Effector CD4-positive, alpha-beta T cell (primary cell): ENCODE results near the gene ISL2.

Experiments used
- DNase-seq: peaks from one replicate; pipeline ENCODE4 v3.0.0-alpha.2; 2020

Gene ISL2

DNA sequence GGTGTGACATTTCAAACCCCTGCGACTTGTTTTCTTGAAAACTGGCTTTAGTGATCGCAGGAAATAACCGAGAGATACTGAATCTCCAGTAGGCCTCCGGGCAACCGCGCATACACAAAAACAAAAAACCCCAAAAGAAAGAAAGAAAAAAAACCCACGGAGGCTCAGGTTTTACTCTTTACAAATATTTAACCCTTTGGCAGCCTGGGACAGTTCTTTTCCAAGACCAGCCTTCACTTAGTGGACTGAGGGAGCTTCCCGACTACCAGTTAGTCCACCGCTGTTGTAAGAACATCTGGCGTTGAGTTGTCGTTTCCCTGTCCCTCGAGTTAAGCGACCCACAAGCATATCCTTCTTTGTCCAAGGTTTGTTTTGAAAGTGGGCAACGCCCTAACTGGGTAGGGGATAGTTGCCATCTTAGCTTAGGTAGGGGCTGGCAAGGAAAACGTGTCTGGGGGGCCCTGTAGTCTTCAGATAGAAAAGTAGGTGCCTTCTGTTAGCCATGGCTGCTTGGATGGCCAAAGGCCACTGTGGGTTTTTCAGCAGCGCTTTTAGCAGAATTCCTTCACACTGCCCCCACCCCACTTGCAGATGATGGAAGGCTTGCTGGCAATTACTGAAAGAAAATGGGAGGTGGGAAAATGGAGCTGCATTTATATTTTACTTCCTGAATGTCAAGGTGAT is 6.9 kb downstream of the ISL2 start:
- DNase-seq: no peak

DNA sequence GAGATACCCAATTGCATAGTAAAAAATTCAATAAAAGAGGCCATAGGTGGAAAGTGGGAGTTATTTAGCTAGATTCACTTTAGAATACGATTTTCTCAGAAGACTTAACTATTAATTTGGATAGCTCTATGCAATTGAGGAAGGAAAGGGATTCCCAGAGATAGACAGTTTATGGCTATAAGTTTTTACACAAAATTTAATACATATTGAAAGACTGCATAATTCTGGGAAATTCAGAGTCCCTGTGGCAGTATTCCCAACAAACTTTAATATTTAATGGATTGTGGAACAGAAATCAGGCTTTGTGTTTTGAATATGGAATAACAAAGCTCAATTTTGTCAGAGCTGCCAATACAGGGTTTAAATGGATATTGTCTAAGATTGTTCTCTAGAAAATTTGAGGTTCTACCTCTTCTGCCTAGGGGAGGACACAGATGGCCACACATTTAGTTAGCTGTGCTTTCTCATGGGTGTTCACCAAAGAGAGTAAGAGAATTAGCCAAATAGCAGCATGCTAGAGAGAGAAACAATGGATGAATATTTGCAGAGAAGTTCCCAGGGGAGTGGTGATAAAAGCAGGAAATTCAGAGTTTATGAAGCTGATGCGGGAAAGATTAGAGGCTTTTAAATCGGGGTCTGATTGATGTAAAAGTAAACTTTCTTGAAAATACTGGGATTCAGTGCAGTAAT is 8.5 kb downstream of the ISL2 start:
- DNase-seq: no peak

GRCh38 chr15:76345583-76345879 is 9.0 kb downstream of the ISL2 start:
- DNase-seq: no peak

DNA sequence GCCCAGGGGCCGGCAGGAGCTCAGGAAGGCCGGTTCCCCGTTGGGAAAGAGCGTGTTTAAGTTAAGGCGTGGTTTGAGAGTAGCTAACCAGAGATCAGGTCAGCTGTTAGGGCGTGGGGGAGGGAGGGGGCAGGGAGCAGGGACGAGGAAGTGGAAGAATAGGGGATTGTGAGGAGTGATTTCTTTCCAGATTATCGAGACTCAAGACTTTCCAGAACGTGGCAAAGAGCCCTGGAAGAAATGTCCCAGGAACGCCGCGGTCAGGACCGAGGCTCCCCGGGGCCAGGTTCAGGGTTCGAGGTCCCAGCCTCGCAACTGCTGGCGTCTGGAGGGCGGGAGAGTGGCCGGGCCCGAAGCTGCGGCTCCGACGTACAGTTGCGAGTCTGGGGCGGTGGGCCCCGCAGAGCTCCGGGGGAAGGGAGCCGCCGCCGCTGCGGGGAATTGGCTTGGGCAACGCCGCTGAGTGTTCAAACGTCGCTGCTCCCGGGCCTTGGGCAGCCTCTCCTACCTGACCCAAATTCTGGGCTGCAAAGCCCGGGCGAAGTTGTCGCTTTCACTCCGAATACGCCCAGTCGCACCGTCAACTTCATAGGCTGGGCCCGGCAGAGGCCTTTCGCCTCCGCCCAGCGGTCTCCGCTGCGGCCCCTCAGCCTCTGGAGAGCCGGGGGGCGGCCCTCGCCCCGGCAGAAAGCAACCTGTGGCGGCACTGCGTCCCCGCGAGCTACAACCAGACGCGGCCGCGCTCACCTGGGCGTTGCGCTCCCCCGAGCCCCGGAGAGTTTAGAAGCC is 9.5 kb downstream of the ISL2 start:
- DNase-seq: no peak

- DNase-seq: no peak
Observed at GRCh38 chr15:76346669-76347481, 10.3 kb downstream of the ISL2 start.

DNA sequence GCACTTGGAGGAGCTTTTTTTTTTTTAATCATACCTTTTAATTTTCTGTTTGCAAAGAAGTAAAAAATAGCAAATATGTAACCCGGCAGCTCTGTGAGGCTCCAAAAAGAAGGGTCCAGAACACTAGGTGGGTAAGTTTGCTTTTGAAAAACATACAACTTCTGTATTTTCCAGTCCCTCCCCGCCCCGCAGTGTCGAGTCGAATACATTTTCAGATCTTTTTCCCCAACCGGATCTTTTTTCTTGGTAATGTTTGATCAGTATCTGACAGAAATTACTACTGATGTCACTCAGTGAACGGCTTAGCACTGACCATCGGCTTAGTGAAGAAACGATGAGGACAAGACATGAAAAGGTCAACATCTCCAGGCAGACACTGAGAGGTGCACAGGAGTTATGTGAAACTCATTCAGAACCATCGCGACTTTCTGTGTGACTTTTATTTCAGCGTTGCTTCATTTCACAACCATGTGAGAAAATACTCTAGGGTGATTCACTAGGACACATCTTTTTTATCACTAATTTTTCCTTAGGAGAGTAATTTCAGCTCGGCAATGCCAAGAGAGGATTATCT is 11.0 kb downstream of the ISL2 start:
- DNase-seq: no peak

GRCh38 chr15:76349301-76350070 is 12.9 kb downstream of the ISL2 start:
- DNase-seq: no peak

DNA sequence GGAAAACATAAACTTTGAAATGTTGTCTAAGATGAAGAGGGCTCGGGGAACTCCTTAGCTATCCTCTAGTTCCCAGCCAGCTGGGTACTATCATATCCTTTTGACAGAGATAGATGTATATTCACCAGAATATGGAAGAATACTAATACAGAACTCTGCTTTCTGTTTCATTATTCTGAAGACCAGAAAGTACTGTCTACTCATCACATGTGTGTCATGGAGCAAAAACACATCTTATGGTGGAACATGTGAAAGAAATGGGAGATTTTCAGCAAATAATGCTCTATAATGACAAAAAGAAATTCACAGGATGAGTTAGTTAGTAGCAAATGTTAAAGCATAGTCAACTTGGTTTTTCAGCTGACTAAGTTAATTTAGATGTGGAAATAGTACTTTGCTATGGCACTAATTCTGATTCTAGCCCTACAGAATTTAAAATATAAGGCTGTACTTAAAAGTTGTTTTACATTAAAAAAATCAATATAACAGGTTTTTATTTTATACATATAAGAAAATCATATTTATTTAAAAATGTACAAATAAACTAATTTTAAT is 16.5 kb downstream of the ISL2 start:
- DNase-seq: no peak

DNA sequence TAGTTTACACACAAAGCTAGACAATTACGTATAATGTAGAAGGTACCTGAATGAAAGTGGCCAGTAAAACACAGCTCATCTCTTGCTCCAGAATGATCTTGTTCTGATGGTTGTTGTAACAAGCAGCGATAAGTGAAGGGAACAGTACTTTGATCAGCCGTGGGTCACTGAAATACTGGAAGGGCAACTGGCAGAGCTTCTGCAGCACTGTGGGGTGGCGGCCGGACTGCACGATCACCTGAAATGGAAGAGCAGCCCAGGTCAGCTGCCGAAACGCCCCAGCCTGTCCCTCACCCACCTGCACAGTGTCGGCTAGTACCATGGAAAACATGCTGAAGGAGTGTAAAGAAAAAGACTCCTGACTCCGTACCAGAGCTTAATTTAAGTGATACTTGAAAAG is 17.3 kb downstream of the ISL2 start:
- no peak for DNase-seq

- DNase-seq: no peak
Observed at GRCh38 chr15:76354823-76355440, 18.4 kb downstream of the ISL2 start.

DNA sequence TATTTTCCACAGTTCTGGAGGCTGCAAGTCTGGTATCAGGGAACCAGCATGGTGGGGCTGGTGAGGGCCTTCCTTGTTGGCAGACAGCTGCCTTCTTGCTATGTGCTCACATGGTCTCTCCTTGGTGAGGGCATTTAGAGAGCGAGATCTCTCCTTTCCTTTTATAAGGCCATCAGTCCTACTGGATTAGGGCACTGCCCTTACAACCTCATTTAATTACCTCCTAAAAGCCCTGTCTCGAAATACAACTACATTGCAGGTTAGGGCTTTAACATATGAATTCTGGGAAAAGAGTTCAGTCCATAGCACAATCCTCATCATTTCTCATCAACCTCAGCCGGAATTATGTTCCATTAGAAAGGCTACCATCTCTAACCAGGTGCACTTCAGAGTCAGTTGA is 21.9 kb downstream of the ISL2 start:
- DNase-seq: no peak

DNA sequence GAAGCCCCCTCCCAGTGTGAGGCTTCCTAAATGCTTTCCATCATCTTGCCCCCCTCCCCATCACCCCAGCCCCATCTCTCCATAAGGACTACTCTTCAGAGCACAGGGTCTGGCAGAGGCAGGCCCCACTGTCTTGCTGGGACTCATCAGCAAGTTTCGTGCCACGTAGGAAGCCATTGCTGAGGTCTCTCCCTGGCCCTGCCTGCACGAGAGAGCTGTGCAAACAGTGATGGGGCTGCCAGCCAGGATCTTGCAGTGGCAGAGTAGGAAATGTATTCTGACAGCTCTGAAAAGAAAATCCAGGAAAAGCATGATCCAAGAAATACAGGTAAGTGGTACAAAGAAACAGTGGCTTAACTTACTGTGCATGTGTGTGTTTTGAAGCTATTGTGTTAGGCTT is 22.6 kb downstream of the ISL2 start:
- no peak for DNase-seq

- no peak for DNase-seq
Observed at GRCh38 chr15:76360416-76360815, 23.8 kb downstream of the ISL2 start.

DNA sequence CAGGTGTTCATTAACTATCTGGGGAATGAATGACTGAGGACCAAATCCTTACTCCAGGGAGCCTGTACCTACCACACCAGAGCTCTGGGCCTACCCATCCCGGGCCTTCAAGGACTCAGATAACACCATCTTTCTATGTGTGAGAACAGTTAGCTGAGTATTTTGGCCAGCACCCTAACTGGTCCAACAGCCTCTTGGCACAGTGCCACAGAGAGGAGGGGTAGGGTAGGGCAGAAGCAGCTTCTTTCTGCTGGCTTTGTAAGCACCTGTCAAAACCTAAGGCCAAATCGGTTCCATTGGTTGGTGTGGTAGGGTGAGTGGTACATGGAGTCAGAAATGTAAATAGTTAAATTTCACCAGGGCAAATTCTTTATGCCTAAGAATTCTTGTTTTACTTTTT is 26.7 kb downstream of the ISL2 start:
- DNase-seq: no peak

DNA sequence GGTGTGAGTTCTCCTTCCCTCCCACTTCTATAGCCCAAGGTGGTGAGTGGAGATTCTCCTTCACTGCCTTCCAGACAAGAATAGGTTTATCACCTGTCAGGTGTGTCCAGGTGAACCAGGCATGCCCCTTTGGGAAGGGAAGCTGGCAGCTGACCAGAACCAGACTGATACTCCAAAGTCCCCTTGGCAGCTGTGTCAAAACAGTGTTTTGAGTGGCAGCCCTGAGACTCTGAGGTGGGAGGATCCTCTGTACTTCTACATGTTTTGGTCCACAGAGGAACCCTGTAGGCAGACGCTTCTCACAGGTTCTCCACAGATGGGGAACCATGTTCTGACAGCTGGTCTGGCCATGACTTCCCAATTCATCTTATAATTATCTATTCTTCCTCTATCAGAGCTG is 30.1 kb downstream of the ISL2 start:
- no peak for DNase-seq

DNA sequence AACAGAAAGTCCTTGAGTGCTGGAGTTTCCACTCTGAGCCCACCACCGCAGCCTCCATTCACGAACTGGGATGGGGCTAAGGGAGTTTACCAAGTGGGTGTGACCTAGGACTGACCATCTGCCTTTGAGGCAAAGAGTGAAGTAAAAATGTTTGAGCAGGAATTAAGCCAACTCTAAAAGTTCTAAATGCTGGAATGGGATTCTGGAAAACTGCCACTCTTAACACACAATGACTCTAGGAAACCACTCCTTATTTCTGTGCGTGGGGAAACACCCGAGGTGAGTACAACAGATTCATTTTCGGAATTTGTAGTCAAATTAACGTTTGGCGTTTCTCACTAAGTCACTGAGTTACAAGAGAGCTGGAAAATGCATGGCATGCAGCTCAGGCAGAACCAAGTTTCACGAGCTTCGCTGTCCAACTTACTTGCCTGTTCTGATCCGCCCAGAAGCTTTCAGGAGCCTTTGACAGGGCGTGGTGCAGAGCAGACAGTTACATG is 31.6 kb downstream of the ISL2 start:
- DNase-seq: no peak

DNA sequence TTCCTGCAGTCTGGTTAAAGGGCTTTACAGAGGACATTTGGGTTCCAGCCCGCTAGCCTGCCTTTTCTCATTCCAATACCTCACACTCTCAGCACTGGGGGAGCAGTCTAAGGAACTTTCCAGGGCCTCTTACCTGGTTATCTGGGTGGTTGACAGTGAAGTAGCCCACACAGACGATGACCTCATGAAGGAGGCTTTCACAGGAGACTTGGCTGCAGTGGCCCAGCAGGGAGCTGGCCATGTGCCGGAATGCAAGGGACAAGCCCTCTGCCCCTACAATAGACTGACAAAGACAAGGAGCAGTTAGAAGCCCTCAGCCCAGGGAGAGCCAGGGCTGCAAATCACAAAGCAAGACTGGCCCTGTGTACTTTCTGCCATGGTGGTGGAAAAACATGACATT is 39.5 kb downstream of the ISL2 start:
- DNase-seq: no peak

DNA sequence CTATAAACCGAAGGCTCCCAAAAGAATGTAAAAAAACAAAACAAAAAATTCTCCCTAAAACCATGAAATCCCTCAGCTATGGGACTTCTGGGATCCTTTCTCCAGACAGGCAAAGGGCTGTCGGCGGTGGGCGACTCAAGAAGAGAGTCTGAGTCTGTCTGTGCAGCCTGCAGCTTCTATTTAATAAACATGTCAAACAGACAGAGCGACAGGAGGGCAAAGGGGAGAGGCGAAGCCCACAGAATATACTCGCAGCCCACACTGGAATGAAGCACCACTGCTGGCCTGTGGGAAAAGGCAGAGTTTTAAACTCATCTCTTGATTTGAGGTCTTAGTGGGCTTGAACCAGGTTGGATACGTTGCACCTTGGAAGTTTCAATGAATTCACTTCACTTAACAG is 40.2 kb downstream of the ISL2 start:
- no peak for DNase-seq

DNA sequence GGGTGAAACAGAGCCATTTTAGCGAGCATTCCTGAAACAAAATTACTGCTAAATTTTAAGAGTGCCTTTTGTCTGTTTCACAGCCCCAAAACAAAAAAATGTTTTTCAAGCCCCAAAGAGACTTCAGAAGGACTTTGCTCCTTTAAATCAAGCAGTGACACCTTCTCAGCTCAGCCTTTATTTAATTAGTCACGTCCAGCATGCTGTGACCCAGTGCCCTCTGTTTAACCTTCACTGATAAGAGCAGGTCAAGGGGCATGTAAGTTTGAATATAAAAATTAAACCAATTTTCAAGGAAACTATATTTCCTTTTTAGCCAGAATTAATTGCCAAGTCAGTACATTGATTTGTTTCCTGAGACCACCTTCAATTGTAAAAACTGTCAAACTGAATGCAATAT is 40.6 kb downstream of the ISL2 start:
- DNase-seq: no peak

GRCh38 chr15:76377751-76378150 is 41.2 kb downstream of the ISL2 start:
- no peak for DNase-seq

DNA sequence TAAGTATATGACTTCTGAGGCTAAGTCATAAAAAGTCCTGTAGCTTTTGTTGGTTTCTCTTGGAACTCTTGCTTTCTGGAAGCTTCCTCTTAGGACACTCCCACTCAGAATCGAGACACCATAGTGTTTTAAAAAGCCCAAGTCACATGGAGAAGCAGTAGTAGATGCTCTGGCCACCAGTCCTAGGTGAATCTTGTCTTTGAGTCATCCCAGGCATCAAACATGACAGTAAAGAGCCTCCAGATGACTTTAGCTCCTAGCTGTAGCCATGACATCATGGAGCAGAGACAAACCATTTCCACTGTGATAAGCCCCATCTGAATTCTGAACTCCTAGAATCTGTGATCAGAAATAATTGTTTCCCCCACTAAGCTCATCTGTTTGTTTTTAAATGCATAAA is 42.1 kb downstream of the ISL2 start:
- no peak for DNase-seq
